Large intestine (tissue), 12 donors: ENCODE results near the gene SREBF2. TPM values are rescaled to one million over a fixed set of nuclear protein-coding genes. Genes with fewer than 3 reads are reported as not detected.
A peak's percentile ranks its signal among the peaks of the same experiment; 100 is the strongest.

Source experiments
- DNase-seq, 2 donors: peaks; one replicate each; pipeline versions ENCODE4 v3.0.0 to v3.0.0-alpha.2; 2013
- H3K27ac ChIP-seq: one replicate; pipeline ENCODE4 v1.5.1; 2013; ENCODE audit warnings: low read length
- H3K27me3 ChIP-seq: 2 replicates; pipeline ENCODE4 v1.6.1; 2013; ENCODE audit warnings: low read length; ENCODE audit not compliant: control insufficient read depth, insufficient read depth
- H3K36me3 ChIP-seq: 2 replicates; pipeline ENCODE4 v1.6.1; 2013; ENCODE audit warnings: low read length; ENCODE audit not compliant: control insufficient read depth, insufficient read depth
- H3K4me1 ChIP-seq: one replicate; pipeline ENCODE4 v1.6.1; 2013; ENCODE audit warnings: low read length; ENCODE audit not compliant: control insufficient read depth, insufficient read depth
- H3K4me3 ChIP-seq: one replicate; pipeline ENCODE4 v1.5.1; 2013; ENCODE audit warnings: low read length
- H3K9me3 ChIP-seq: one replicate; pipeline ENCODE4 v1.6.1; 2013; ENCODE audit warnings: mild to moderate bottlenecking, low read depth, low read length, moderate library complexity; ENCODE audit not compliant: control insufficient read depth
- WGBS: methylation state at CpG from one replicate; pipeline ENCODE4 v1.1.5; 2013; ENCODE audit warnings: low lambda C conversion rate; ENCODE audit not compliant: insufficient coverage; 5-methylcytosine and 5-hydroxymethylcytosine counted together
- long read RNA-seq, 11 donors: transcript quantifications; one replicate each; lab custom pipeline, GENCODE V29; 2026
- polyA plus RNA-seq: library from polyadenylated mRNA; unstranded; fragments of 120-200 nt; gene quantifications from one replicate; pipeline ENCODE4 v1.2.1, GENCODE V29; 2013

SREBF2 gene
- 73.5 TPM for polyA plus RNA-seq
- long read RNA-seq, donor 1, full-length matches to known transcripts = 4 of 23 reads
- long read RNA-seq, donor 1, partial matches to known transcripts = 19 of 23 reads
- long read RNA-seq, donor 1, other reads (novel, unspliced or antisense) = 0 of 23 reads
- long read RNA-seq, donor 2, full-length matches to known transcripts = 7 of 84 reads
- long read RNA-seq, donor 2, partial matches to known transcripts = 77 of 84 reads
- long read RNA-seq, donor 2, other reads (novel, unspliced or antisense) = 0 of 84 reads
- long read RNA-seq, donor 3, full-length matches to known transcripts = 5 of 58 reads
- long read RNA-seq, donor 3, partial matches to known transcripts = 53 of 58 reads
- long read RNA-seq, donor 3, other reads (novel, unspliced or antisense) = 0 of 58 reads
- long read RNA-seq, donor 4, full-length matches to known transcripts = 1 of 8 reads
- long read RNA-seq, donor 4, partial matches to known transcripts = 7 of 8 reads
- long read RNA-seq, donor 4, other reads (novel, unspliced or antisense) = 0 of 8 reads
- long read RNA-seq, donor 5, full-length matches to known transcripts = 6 of 35 reads
- long read RNA-seq, donor 5, partial matches to known transcripts = 29 of 35 reads
- long read RNA-seq, donor 5, other reads (novel, unspliced or antisense) = 0 of 35 reads
- long read RNA-seq, donor 6, full-length matches to known transcripts = 8 of 59 reads
- long read RNA-seq, donor 6, partial matches to known transcripts = 51 of 59 reads
- long read RNA-seq, donor 6, other reads (novel, unspliced or antisense) = 0 of 59 reads
- long read RNA-seq, donor 7, full-length matches to known transcripts = 6 of 62 reads
- long read RNA-seq, donor 7, partial matches to known transcripts = 56 of 62 reads
- long read RNA-seq, donor 7, other reads (novel, unspliced or antisense) = 0 of 62 reads
- long read RNA-seq, donor 8, full-length matches to known transcripts = 5 of 66 reads
- long read RNA-seq, donor 8, partial matches to known transcripts = 61 of 66 reads
- long read RNA-seq, donor 8, other reads (novel, unspliced or antisense) = 0 of 66 reads
- long read RNA-seq, donor 9, full-length matches to known transcripts = 8 of 74 reads
- long read RNA-seq, donor 9, partial matches to known transcripts = 66 of 74 reads
- long read RNA-seq, donor 9, other reads (novel, unspliced or antisense) = 0 of 74 reads
- long read RNA-seq, donor 10, full-length matches to known transcripts = 15 of 50 reads
- long read RNA-seq, donor 10, partial matches to known transcripts = 35 of 50 reads
- long read RNA-seq, donor 10, other reads (novel, unspliced or antisense) = 0 of 50 reads
- long read RNA-seq, donor 11, full-length matches to known transcripts = 7 of 40 reads
- long read RNA-seq, donor 11, partial matches to known transcripts = 33 of 40 reads
- long read RNA-seq, donor 11, other reads (novel, unspliced or antisense) = 0 of 40 reads

GRCh38 chr22:41832553-41833368 lies at the start of gene SREBF2:
TSS of gene SREBF2 (plus strand) at chr22:41833105. CDS start at chr22:41833271, 166 bp downstream.
- no peaks in the 10 kb centered on the region for H3K27me3 ChIP-seq
- H3K4me1 ChIP-seq = peaks cover 9% of the 10 kb centered on the region
- no peaks in the 10 kb centered on the region for H3K9me3 ChIP-seq
- WGBS = no CpG with 5 or more reads among the region's 75 CpGs
- DNase-seq = peak; percentile 100
- peak within 1 kb of the TSS; percentile 91 for H3K27ac ChIP-seq
- H3K36me3 ChIP-seq = peaks cover 14% of the 10 kb centered on the region
- peak within 1 kb of the TSS; percentile 85 for H3K4me3 ChIP-seq

- H3K27me3 ChIP-seq = no peaks in the 10 kb centered on the region
- WGBS = no CpG with 5 or more reads among the region's 2 CpGs
- H3K27ac ChIP-seq = no peak overlapping the region
- DNase-seq = no peak
- H3K9me3 ChIP-seq = no peaks in the 10 kb centered on the region
- H3K36me3 ChIP-seq = no peaks in the 10 kb centered on the region
- no peak overlapping the region for H3K4me3 ChIP-seq
- H3K4me1 ChIP-seq = no peaks in the 10 kb centered on the region
Observed at GRCh38 chr22:41787331-41787730, 45.6 kb upstream of the SREBF2 start.

GRCh38 chr22:41793871-41794270 lies 39.0 kb upstream of the SREBF2 start:
- no CpG with 5 or more reads among the region's 3 CpGs for WGBS
- Histone ChIP-seq H3K36me3 (no peaks in the 10 kb centered on the region), H3K27me3 (no peaks in the 10 kb centered on the region), H3K4me1 (no peaks in the 10 kb centered on the region), H3K9me3 (no peaks in the 10 kb centered on the region), H3K27ac (no peak overlapping the region), H3K4me3 (no peak overlapping the region)
- DNase-seq = no peak

GRCh38 chr22:41798736-41799135 lies 34.2 kb upstream of the SREBF2 start:
- Histone ChIP-seq H3K27ac (no peak overlapping the region), H3K4me1 (peaks cover 18% of the 10 kb centered on the region), H3K27me3 (no peaks in the 10 kb centered on the region), H3K36me3 (no peaks in the 10 kb centered on the region), H3K4me3 (no peak overlapping the region), H3K9me3 (no peaks in the 10 kb centered on the region)
- DNase-seq = no peak
- WGBS = no CpG with 5 or more reads among the region's 2 CpGs

- H3K36me3 ChIP-seq = no peaks in the 10 kb centered on the region
- H3K27ac ChIP-seq = peak overlapping the region; percentile 96
- peak overlapping the region; percentile 97 for H3K4me3 ChIP-seq
- DNase-seq = peak; percentile 9 to 72
- no CpG with 5 or more reads among the region's 38 CpGs for WGBS
- peaks cover 18% of the 10 kb centered on the region for H3K4me1 ChIP-seq
- H3K9me3 ChIP-seq = no peaks in the 10 kb centered on the region
- H3K27me3 ChIP-seq = no peaks in the 10 kb centered on the region
Observed at GRCh38 chr22:41799486-41800347, 33.2 kb upstream of the SREBF2 start.

- DNase-seq = peak; percentile 85 to 94
- no peaks in the 10 kb centered on the region for H3K27me3 ChIP-seq
- whole genome bisulfite sequencing = no CpG with 5 or more reads among the region's 52 CpGs
- H3K27ac ChIP-seq = peak within 1 kb of the TSS; percentile 96
- no peaks in the 10 kb centered on the region for H3K9me3 ChIP-seq
- peaks cover 18% of the 10 kb centered on the region for H3K4me1 ChIP-seq
- no peaks in the 10 kb centered on the region for H3K36me3 ChIP-seq
- peak within 1 kb of the TSS; percentile 97 for H3K4me3 ChIP-seq
Observed at GRCh38 chr22:41800348-41801146, 32.4 kb upstream of the SREBF2 start, which contains the start of gene CCDC134. TSS of gene CCDC134 (plus strand) at chr22:41800679. CDS start at chr22:41808891, 8,212 bp downstream.

GRCh38 chr22:41801147-41801819 lies 31.6 kb upstream of the SREBF2 start:
- no peaks in the 10 kb centered on the region for H3K36me3 ChIP-seq
- WGBS = 0% methylated on average over 1 of the region's 4 CpGs
- H3K27me3 ChIP-seq = no peaks in the 10 kb centered on the region
- H3K9me3 ChIP-seq = no peaks in the 10 kb centered on the region
- DNase-seq = peak in 1 of 2 donors; percentile 25
- H3K4me1 ChIP-seq = peaks cover 18% of the 10 kb centered on the region
- peak overlapping the region; percentile 96 for H3K27ac ChIP-seq
- peak overlapping the region; percentile 97 for H3K4me3 ChIP-seq

GRCh38 chr22:41801886-41802285 lies 31.0 kb upstream of the SREBF2 start:
- no peak for DNase-seq
- Histone ChIP-seq H3K27me3 (no peaks in the 10 kb centered on the region), H3K36me3 (no peaks in the 10 kb centered on the region), H3K9me3 (no peaks in the 10 kb centered on the region), H3K27ac (no peak overlapping the region), H3K4me1 (peaks cover 18% of the 10 kb centered on the region), H3K4me3 (peak overlapping the region; percentile 97)
- 41% methylated on average over 2 of the region's 2 CpGs for WGBS
